AG04450 (cell line): ENCODE data around the gene RCC2. TPM values are rescaled to one million over a fixed set of nuclear protein-coding genes. Genes with fewer than 3 reads are reported as not detected.

Source experiments
- CTCF ChIA-PET: fragments of 300-600, 350-600 bp; formaldehyde crosslinking; extraction: SDS; loops from one replicate; lab custom pipeline; 2022; ENCODE audit warnings: antibody characterized with exemption, inconsistent platforms; lab: Charles Lee
- POLR2A ChIA-PET: fragments of 350-600 bp; formaldehyde crosslinking; extraction: SDS; loops from one replicate; lab custom pipeline; 2021; ENCODE audit warnings: antibody characterized with exemption, inconsistent platforms; lab: Yijun Ruan, JAX
- DNase-seq: peaks from one replicate; pipeline ENCODE4 v3.0.0-alpha.2; 2011; ENCODE audit warnings: low read depth, low spot score
- H3K27ac ChIP-seq: one replicate; pipeline ENCODE4 v1.5.1; 2012; ENCODE audit warnings: low read depth, low read length, control low read depth
- H3K27me3 ChIP-seq: one replicate; pipeline ENCODE4 v1.6.0; 2012; ENCODE audit warnings: low read length; ENCODE audit not compliant: control insufficient read depth, insufficient read depth
- H3K4me3 ChIP-seq: 2 replicates; pipeline ENCODE4 v1.5.1; 2011; ENCODE audit warnings: mild to moderate bottlenecking, low read depth, low read length, control low read depth
- H3K9me3 ChIP-seq: 2 replicates; pipeline ENCODE4 v1.5.1; 2012; ENCODE audit warnings: low read length; ENCODE audit not compliant: control insufficient read depth, insufficient read depth
- CTCF ChIP-seq: IDR thresholded peaks from 2 replicates; pipeline ENCODE4 v1.5.1; 2011; ENCODE audit warnings: low read depth, low read length, control low read depth, inconsistent platforms
- polyA plus RNA-seq: library from polyadenylated mRNA; depleted of rRNA; stranded (reverse); fragments of >200 nt; gene quantifications from 2 replicates; pipeline ENCODE4 v1.2.3, GENCODE V29; 2011

Gene RCC2
- polyA plus RNA-seq, 1 experiment, result 43.3 TPM

- Histone ChIP-seq H3K27me3 (peaks cover 15% of the 10 kb centered on the region), H3K27ac (no peak overlapping the region), H3K4me3 (no peak overlapping the region), H3K9me3 (no peaks in the 10 kb centered on the region)
- ChIA-PET POLR2A (no interaction called here), CTCF (no interaction called here)
- TF ChIP-seq CTCF, result no peak
- DNase-seq, result no peak
Measured at GRCh38 chr1:17369466-17369865, 70.0 kb downstream of the RCC2 start.

- Histone ChIP-seq H3K4me3 (no peak overlapping the region), H3K27ac (no peak overlapping the region), H3K27me3 (peaks cover 22% of the 10 kb centered on the region), H3K9me3 (no peaks in the 10 kb centered on the region; the same call in 1 of the 2 replicates)
- TF ChIP-seq CTCF, result no peak
- DNase-seq, result no peak
- ChIA-PET CTCF (no interaction called here), POLR2A (no interaction called here)
Measured at GRCh38 chr1:17365293-17365692, 74.2 kb downstream of the RCC2 start.

GRCh38 chr1:17363771-17364170, 75.7 kb downstream of the RCC2 start:
- Histone ChIP-seq H3K4me3 (no peak overlapping the region), H3K27ac (no peak overlapping the region), H3K27me3 (peaks cover 29% of the 10 kb centered on the region), H3K9me3 (no peaks in the 10 kb centered on the region; the same call in 1 of the 2 replicates)
- no peak for DNase-seq
- ChIA-PET CTCF (interaction anchor here (0.6 kb wide), 1 partner anchor 90 kb away, joined by 3 read pairs; no protein-coding TSS in a partner anchor), POLR2A (no interaction called here)
- no peak for TF ChIP-seq CTCF

- ChIA-PET POLR2A (interaction anchor here (0.6 kb wide), 1 partner anchor 115 kb away, joined by 5 read pairs; no protein-coding TSS in a partner anchor), CTCF (interaction anchor here (0.6 kb wide), 1 partner anchor 89 kb away, joined by 3 read pairs; no protein-coding TSS in a partner anchor)
- Histone ChIP-seq H3K27me3 (peaks cover 32% of the 10 kb centered on the region), H3K27ac (no peak overlapping the region), H3K9me3 (no peaks in the 10 kb centered on the region; the same call in 1 of the 2 replicates), H3K4me3 (no peak overlapping the region)
- no peak for DNase-seq
- TF ChIP-seq CTCF, result no peak
Measured at GRCh38 chr1:17363351-17363750, 76.1 kb downstream of the RCC2 start.

- DNase-seq, result no peak
- Histone ChIP-seq H3K4me3 (no peak overlapping the region), H3K9me3 (no peaks in the 10 kb centered on the region; the same call in 1 of the 2 replicates), H3K27ac (no peak overlapping the region), H3K27me3 (peaks cover 25% of the 10 kb centered on the region)
- POLR2A ChIA-PET, result no interaction called here
- CTCF ChIA-PET, result interaction anchor here (1.2 kb wide), 1 partner anchor 26 kb away, joined by 3 read pairs; no protein-coding TSS in a partner anchor
- TF ChIP-seq CTCF, result no peak
Measured at GRCh38 chr1:17361687-17362086, 77.8 kb downstream of the RCC2 start.
